ENCODE measurements around the gene GNG4.

DNA sequence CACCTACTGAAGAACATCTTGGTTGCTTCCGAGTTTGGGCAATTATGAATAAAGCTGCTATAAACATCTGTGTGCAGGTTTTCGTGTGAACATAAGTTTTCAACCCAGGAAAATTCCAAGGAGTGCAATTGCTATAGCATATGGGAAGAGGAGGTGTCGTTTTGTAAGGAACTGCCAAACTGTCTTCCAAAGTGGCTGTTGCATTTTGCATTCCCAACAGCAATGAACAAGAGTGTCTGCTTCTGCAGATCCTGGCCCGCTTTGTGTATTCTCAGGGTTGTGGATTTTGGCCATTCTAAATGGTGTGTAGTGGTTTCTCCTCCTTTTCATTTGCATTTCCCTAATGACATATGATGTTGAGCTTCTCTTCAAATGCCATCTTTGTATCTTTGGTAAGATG lies 23.8 kb downstream of the GNG4 start:
- TF ChIP-seq, protein P1, sequence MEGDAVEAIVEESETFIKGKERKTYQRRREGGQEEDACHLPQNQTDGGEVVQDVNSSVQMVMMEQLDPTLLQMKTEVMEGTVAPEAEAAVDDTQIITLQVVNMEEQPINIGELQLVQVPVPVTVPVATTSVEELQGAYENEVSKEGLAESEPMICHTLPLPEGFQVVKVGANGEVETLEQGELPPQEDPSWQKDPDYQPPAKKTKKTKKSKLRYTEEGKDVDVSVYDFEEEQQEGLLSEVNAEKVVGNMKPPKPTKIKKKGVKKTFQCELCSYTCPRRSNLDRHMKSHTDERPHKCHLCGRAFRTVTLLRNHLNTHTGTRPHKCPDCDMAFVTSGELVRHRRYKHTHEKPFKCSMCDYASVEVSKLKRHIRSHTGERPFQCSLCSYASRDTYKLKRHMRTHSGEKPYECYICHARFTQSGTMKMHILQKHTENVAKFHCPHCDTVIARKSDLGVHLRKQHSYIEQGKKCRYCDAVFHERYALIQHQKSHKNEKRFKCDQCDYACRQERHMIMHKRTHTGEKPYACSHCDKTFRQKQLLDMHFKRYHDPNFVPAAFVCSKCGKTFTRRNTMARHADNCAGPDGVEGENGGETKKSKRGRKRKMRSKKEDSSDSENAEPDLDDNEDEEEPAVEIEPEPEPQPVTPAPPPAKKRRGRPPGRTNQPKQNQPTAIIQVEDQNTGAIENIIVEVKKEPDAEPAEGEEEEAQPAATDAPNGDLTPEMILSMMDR (IDR thresholded peaks at IDR 0.05) = no peak
- no peak for TF ChIP-seq POLR2A (IDR thresholded peaks at IDR 0.05)
- no peak for TF ChIP-seq POLR2AphosphoS5 (IDR thresholded peaks at IDR 0.05)

All from breast epithelium (tissue), 3 donors.